PFSK-1 (cell line): ENCODE measurements around the gene VWF.

Source experiments
- SIN3A ChIP-seq: IDR thresholded peaks from 2 replicates; pipeline ENCODE4 v1.6.1; 2012; ENCODE audit warnings: mild to moderate bottlenecking, low read length, moderate library complexity, borderline replicate concordance; ENCODE audit not compliant: insufficient read depth
- TF ChIP-seq, protein P1 (sequence below), 2 experiments: IDR thresholded peaks; 2 replicates each; pipeline versions ENCODE4 v1.6.1 to v1.8.0; 2011 to 2012; ENCODE audit warnings: low read depth in 2 of 2, low read length in 2 of 2, control low read depth in 1 of 2, inconsistent platforms in 1 of 2, mild to moderate bottlenecking in 1 of 2, moderate library complexity in 1 of 2; ENCODE audit not compliant: insufficient read depth in 1 of 2

DNA sequence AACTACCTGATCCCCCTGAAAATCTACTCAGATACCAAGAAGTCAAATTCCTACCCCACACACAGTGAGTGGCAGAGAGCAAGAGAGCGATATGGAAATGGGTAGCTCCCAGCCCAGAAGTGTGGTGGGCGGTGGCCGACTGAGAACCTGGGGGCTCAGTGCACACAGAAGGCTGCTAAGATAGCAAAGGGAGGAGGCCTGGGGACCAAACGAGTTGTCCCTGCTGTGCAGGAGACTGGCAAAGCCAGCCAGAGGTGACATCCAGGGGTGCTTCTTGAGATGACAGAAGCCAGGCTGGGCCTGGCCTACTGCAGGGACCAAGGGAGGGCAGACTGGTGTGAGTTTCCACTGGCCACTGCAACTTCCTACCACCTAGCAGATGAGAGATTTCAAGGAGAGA lies 52.9 kb downstream of the VWF start:
- TF ChIP-seq, protein P1, sequence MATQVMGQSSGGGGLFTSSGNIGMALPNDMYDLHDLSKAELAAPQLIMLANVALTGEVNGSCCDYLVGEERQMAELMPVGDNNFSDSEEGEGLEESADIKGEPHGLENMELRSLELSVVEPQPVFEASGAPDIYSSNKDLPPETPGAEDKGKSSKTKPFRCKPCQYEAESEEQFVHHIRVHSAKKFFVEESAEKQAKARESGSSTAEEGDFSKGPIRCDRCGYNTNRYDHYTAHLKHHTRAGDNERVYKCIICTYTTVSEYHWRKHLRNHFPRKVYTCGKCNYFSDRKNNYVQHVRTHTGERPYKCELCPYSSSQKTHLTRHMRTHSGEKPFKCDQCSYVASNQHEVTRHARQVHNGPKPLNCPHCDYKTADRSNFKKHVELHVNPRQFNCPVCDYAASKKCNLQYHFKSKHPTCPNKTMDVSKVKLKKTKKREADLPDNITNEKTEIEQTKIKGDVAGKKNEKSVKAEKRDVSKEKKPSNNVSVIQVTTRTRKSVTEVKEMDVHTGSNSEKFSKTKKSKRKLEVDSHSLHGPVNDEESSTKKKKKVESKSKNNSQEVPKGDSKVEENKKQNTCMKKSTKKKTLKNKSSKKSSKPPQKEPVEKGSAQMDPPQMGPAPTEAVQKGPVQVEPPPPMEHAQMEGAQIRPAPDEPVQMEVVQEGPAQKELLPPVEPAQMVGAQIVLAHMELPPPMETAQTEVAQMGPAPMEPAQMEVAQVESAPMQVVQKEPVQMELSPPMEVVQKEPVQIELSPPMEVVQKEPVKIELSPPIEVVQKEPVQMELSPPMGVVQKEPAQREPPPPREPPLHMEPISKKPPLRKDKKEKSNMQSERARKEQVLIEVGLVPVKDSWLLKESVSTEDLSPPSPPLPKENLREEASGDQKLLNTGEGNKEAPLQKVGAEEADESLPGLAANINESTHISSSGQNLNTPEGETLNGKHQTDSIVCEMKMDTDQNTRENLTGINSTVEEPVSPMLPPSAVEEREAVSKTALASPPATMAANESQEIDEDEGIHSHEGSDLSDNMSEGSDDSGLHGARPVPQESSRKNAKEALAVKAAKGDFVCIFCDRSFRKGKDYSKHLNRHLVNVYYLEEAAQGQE (IDR thresholded peaks at IDR 0.05; ENCODE audit: insufficient read depth in 1 of 2, low read depth in 2 of 2, low read length in 2 of 2) = no peak
- no peak for TF ChIP-seq SIN3A
